CD4-positive, alpha-beta T cell treated with Interleukin-4 for 4 hours (primary cell): ENCODE results near the gene CDKL1.
"Not testable (repeated sequence)": the region's sequence is repeated elsewhere in the genome, so short reads cannot be mapped to it uniquely, and the experiment has no call there.

Experiments
- DNase-seq: peaks from one replicate; pipeline ENCODE4 v3.0.0-alpha.2; 2020

The CDKL1 gene

DNA sequence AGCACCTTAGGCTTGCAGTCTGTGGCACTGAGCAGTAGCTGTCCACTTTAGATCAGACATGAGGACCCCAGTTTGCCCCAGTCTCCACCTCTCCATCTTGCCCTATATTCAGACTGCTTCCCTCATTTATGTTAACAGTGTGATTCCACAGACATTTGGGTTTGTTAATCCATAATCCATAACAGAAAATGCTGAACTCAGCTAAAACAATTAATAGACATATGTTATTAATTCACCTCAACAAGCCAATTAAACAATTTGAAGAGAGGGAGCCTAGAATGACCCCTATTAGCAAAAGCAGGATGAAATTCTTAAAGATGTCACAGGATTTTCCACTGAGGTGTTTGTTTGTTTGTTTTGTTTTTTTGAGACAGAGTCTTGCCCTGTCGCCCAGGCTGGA lies 9.1 kb downstream of the CDKL1 start:
- no peak for DNase-seq

GRCh38 chr14:50383618-50384225 lies 13.0 kb downstream of the CDKL1 start:
- DNase-seq = no peak

GRCh38 chr14:50381823-50382287 lies 14.8 kb downstream of the CDKL1 start:
- DNase-seq = no peak

- no peak for DNase-seq
Measured at GRCh38 chr14:50381008-50381407, 15.7 kb downstream of the CDKL1 start.

- no peak for DNase-seq
Measured at GRCh38 chr14:50380455-50380854, 16.2 kb downstream of the CDKL1 start.

- no peak for DNase-seq
Measured at GRCh38 chr14:50379563-50379962, 17.1 kb downstream of the CDKL1 start.

DNA sequence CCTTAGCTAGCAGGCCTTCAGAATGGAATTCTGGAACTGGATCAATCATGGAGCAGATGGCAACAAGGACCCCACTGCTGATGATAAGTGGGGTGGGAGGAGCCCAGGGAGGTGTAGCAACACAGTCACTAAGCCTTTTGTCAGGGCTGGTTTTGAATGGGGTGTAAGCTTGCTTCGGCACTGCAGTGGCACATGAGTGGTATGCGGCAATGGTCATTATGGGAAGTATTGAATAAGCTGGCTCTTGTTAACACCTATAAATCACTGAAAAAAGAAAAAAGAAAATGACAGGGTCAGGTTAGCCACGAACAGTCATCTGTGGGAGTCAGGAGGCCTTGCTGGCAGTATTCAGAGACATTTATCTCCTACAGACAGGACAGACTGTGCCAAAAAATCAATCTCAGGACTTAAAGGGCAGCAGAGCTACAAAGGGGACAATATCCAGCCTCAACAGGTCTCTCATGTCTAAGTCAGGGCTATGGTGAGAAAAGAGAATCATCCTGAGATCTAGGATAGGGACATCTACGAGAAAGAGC lies 19.1 kb downstream of the CDKL1 start:
- no peak for DNase-seq

DNA sequence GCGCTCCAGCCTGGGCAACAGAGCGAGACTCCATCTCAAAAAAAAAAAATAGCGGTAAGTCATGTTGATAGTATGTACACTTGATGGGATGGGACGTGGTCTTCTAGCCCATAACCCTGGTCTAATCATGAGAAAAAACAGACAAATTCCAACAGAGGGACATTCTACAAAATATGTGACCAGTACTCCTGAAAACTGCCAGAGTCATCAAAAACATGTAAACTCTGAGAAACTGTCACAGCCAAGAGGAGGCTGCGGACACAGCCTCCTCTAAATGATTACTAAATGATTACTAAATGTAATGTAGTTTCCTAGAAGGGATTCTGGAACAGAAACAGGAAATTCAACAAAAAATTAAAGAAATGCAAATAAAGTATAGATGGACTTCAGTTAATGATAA lies 20.9 kb downstream of the CDKL1 start:
- no peak for DNase-seq

- no peak for DNase-seq
Measured at GRCh38 chr14:50373959-50374358, 22.7 kb downstream of the CDKL1 start.

DNA sequence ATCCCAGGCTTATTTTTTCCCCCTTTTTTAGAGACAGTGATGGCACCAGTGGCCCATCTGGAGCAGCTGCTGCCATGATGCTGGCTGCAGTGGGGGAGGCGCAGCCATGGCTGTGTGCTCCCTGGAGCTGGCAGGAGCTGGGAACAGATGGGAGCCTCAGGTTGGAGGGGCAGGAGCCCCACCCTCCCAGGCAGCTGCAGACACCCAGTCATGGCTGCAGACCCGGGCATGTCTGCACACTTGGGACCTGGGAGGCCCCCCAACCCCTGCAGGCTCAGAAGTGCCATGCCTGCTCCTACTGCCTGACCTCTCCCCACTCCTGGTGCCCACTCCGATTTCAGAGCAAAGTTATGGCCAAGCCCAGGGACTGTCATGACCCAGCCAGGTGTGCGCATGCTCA lies 25.1 kb downstream of the CDKL1 start:
- no peak for DNase-seq

- no peak for DNase-seq
Measured at GRCh38 chr14:50366589-50366988, 30.1 kb downstream of the CDKL1 start.

GRCh38 chr14:50366115-50366514 lies 30.6 kb downstream of the CDKL1 start:
- no peak for DNase-seq

DNA sequence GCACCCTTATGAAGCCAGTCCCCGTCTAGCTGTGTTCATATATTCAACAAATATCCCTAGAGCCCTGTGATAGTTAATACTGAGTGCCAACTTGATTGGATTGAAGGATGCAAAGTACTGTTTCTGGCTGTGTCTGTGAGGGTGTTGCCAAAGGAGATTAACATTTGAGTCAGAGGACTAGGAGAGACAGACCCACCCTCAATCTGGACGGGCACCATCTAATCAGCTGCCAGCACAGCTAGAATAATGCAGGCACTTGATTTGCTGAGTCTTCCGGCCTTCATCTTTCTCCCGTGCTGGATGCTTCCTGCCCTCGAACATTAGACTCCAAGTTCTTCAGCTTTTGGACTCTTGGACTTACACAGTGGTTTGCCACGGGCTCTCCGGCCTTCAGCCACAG lies 31.1 kb downstream of the CDKL1 start:
- DNase-seq = not testable (repeated sequence)

DNA sequence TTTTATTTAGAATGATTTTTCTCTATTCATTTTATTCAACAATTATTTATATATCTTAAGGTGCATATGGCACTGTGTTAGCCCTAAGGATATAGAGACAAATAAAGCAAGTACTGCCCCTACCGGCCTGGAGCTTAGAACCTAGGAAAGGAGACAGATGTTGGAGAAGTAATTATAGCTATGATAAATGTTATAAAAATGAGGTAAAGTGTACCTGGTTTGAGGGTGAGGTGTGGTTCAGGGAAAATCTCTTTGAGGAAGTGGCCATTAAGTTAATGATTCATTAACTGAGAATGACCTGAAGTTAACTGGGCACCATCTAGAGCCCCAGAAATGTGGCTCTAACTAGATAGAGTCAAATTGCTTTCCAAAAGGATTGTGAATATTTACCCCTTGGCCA lies 31.9 kb downstream of the CDKL1 start:
- DNase-seq = no peak

GRCh38 chr14:50363714-50364111 lies 33.0 kb downstream of the CDKL1 start:
- peak; percentile 72 for DNase-seq

DNA sequence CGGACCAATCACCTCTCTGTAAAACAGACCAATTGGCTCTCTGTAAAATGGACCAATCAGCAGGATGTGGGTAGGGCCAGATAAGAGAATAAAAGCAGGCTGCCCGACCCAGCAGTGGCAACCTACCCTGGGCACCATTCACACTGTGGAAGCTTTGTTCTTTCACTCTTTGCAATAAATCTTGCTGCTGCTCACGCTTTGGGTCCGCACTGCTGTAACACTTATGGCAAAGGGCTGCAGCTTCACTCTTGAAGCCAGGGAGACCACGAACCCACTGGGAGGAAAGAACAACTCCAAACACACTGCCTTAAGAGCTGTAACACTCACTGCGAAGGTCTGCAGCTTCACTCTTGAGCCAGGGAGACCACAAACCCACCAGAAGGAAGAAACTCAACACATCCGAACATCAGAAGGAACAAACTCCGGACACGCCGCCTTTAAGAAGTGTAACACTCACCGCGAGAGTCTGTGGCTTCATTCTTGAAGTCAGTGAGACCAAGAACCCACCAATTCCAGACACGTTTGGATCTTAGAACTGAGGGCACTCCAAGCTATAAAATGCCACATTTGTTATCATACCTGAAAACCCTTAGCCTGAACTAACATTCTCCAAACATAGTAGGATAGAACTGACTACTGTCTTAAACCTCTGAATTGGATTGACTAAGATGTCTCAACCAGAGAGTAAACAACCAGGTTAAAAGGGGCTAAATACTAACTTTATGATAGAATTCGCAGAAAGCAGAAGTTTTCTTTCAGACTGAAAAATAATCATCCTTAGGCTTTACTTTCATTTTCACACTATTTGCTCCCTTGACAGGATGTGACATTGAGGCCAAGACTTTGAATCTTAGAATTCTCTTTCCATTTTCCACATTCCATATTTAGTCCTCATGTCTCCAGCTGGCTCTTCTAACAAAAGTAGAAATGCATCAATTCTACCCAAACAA lies 33.6 kb downstream of the CDKL1 start:
- DNase-seq = peak; percentile 40

GRCh38 chr14:50361473-50362403 lies 34.9 kb downstream of the CDKL1 start:
- DNase-seq = not testable (repeated sequence)

- DNase-seq = no peak
Measured at GRCh38 chr14:50360851-50361250, 35.8 kb downstream of the CDKL1 start.

DNA sequence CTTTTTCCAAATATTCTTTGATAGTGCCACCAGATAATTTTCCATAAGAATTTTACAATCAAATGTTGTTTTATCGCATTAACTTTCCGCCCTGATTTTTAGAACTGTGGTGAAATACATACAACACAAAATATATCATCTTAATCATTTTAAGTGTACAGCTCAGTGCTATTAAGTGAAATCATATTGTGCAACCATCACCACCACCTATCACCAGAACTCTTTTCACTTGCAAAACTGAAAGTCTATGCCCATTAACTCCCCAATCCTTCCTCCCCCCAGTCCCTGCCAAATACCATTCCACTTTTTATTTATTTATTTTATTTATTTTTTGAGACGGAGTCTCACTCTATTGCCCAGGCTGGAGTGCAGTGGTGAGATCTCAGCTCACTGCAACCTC lies 36.6 kb downstream of the CDKL1 start:
- no peak for DNase-seq

GRCh38 chr14:50359631-50360030 lies 37.0 kb downstream of the CDKL1 start:
- DNase-seq = no peak

DNA sequence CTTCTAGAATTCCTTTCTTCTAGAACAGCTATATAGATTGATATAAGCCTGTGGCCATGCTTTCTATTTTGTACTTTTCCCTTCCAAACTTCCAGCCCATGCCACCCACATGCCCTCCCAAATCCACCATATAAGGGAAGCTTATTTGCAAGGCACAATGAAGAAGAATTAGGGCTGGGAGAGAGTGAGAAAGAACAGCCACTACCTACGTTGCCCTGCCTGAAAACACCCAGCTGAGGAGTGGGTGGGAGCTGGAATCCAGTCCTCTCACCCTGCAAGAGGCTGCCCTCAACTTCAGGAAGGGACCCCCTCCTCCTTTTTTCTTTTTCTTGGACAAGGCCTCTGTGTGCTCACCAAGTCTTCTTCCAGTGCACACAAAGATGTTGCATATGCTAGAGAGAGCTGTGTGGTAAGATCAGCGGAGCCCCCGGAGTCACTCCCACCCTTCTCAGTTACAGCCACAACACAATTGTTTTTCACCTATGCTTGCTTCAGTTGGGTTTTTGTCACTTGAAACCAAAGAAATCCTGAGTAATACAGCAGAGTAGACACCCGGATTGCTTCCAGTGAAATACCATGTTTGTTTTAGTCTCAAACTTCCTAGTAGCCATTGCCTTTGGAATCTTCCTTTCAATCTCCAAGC lies 38.8 kb downstream of the CDKL1 start:
- no peak for DNase-seq

- no peak for DNase-seq
Measured at GRCh38 chr14:50357124-50357523, 39.6 kb downstream of the CDKL1 start.
